ENCODE measurements around the gene TRIM7.
A peak's percentile ranks its signal among the peaks of the same experiment; 100 is the strongest.

TRIM7 gene

DNA sequence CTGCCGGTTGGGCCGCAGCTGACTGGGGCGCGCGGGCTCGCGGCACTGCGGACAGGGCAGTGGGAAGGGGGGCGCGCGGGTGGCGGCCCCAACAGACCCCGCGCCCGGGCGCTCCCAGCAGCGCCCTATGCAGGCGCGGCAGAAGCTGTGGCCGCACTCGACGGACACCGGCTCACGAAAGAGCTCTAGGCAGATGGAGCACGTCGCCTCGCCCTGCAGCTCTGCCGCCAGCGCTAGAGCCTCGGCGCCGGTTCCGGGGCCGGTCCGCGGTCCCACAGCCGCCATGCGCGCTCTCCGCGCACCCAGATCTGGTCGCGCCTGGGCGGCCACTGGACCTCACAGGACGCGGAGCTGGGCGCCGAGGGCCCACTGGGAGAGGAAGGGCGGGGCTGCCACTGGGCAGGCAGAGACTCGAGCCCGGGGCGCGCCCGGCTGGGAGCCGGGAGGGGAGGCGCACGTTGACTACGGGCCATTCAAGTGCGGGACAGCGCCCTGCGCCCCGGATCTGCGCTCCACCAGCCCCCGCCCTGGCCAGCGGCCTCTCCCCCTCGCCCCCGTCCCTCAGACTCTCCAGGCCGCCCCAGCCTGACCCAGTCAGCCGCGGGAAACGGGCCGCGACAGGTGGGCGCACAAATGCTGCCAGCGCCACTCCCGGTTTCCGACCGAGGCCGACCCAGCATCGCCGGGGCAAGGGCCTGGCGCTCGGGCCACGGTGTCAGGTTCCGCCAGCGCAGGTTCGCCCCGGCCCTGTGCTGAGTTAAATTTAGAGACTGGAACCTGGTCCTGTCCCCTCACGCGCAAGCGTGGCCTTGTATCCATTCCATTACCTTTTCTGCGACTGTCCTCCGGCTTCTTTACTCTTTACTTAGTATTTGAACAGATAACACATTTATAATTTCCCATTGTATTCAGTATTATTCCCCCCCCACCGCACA, at the start of gene TRIM7:
TRIM7 (minus strand) TSS at position 371 of the 935 bp plus-strand sequence; CDS start at position 285, 86 bp downstream.
- peak within 1 kb of the TSS; percentile 45 for H3K4me3 ChIP-seq (replicated peaks; ENCODE audit: low read depth, low read length)
- TF ChIP-seq, protein P1, sequence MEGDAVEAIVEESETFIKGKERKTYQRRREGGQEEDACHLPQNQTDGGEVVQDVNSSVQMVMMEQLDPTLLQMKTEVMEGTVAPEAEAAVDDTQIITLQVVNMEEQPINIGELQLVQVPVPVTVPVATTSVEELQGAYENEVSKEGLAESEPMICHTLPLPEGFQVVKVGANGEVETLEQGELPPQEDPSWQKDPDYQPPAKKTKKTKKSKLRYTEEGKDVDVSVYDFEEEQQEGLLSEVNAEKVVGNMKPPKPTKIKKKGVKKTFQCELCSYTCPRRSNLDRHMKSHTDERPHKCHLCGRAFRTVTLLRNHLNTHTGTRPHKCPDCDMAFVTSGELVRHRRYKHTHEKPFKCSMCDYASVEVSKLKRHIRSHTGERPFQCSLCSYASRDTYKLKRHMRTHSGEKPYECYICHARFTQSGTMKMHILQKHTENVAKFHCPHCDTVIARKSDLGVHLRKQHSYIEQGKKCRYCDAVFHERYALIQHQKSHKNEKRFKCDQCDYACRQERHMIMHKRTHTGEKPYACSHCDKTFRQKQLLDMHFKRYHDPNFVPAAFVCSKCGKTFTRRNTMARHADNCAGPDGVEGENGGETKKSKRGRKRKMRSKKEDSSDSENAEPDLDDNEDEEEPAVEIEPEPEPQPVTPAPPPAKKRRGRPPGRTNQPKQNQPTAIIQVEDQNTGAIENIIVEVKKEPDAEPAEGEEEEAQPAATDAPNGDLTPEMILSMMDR (IDR thresholded peaks at IDR 0.05; ENCODE audit: low read depth, low read length, missing control alignments): no peak
- no peak for DNase-seq (ENCODE audit: extremely low read depth, low read depth)

DNA sequence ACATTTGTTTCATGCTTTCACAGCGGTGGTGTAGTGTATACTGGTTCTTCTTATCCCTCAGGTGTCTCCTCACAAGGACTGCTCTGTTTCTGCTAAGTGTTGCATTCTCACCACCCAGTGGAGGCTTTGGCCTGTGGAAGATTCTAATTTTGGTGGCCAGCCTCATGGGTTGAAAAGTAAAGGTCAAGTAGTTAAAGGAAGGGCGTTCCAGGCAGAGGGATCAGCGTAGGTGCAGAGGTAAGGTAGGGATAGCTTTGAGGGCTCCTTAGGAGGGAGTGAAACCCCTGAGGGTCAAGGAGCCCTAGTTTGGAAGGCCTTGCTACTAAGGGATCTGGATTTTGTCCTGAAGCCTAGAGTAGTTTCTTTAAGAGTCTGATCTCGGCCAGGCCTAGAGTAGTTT, 43.3 kb upstream of the TRIM7 start:
- H3K4me3 ChIP-seq (replicated peaks; ENCODE audit: low read depth, low read length): peak overlapping the region; percentile 98
- no peak for DNase-seq (ENCODE audit: extremely low read depth, low read depth)
- TF ChIP-seq, protein P1 (IDR thresholded peaks at IDR 0.05; ENCODE audit: low read depth, low read length, missing control alignments): no peak

DNA sequence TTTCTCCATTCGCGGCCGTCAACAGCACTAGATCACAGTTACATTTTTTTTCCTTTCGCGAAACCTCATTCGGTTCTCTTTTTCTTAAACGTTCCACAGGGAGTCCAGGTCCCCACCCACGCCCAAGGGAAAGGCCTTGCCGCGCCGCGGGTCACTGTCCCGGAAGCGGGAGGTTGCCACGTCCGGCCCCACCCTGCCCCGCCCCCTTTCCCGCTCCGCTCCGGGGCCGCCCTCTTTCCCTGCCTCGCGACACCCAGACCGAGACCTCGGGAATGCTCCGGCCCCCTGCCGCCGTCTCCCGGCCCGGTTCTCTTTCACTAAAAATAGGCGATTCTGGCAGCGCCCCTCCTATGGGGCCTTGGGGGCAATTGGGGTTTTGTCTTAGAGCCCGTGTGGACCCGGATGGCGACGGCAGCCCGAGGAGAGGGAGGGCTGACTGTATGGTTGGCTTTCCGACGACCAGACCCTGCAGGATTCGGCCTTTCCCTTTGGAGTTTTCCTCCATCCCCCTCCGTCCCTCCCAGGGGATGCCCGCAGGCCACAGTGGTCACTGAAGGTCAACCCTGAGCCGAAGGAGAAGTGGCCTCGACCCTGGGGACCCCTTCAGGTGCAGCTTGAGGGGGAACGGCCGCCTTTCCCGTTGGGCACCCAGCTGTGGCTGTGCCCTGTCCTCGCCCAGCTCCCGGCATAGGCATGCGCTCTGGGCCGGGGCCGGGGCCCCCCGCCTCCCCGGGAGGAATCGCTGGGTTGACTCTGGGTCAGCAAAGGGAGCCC, 41.5 kb upstream of the TRIM7 start:
- H3K4me3 ChIP-seq (replicated peaks; ENCODE audit: low read depth, low read length): peak overlapping the region; percentile 98
- DNase-seq (ENCODE audit: extremely low read depth, low read depth): no peak
- TF ChIP-seq, protein P1 (IDR thresholded peaks at IDR 0.05; ENCODE audit: low read depth, low read length, missing control alignments): no peak

DNA sequence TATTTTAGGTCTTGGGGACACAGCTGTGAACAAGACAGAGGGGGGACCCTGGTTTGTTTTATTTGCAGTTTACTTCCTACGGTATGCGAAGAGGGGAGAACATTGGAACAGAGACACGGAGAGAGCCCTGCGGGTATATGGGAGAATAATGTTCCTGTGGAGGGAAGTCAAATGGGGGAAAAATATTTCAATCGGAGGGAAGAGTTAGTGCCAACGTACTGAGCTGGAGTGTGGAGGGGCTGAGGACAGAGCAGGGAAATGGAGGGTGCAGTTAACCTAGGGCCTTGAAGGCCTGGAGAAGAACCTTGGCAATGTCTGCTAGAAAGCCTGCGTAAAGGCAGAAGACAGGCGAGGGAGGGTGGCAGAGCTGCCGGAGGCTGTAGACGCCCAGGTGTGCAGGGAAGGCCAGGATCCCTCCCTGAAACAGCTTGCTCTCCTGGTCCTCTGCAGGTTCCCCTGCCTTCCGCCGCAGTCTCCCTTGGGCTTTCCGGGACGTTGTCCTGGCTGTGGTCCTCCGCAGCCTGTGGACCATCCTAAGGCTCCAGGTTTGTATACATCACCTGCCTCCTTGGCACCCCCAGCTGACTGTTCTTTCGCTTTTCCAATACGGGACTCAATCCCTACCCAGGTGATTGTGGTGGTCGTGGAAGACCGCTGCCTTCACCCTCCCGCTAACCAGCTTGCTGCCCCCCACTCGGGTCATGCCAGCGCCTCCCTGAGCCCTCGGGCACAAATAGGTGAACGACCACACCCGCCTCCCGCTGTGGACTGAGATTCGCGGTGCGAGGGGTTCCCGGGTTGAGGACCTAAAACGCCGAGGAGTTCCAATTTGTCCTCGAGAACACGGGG, 40.7 kb upstream of the TRIM7 start:
- H3K4me3 ChIP-seq (replicated peaks; ENCODE audit: low read depth, low read length): peak overlapping the region; percentile 98
- TF ChIP-seq, protein P1 (IDR thresholded peaks at IDR 0.05; ENCODE audit: low read depth, low read length, missing control alignments): no peak
- DNase-seq (ENCODE audit: extremely low read depth, low read depth): no peak

DNA sequence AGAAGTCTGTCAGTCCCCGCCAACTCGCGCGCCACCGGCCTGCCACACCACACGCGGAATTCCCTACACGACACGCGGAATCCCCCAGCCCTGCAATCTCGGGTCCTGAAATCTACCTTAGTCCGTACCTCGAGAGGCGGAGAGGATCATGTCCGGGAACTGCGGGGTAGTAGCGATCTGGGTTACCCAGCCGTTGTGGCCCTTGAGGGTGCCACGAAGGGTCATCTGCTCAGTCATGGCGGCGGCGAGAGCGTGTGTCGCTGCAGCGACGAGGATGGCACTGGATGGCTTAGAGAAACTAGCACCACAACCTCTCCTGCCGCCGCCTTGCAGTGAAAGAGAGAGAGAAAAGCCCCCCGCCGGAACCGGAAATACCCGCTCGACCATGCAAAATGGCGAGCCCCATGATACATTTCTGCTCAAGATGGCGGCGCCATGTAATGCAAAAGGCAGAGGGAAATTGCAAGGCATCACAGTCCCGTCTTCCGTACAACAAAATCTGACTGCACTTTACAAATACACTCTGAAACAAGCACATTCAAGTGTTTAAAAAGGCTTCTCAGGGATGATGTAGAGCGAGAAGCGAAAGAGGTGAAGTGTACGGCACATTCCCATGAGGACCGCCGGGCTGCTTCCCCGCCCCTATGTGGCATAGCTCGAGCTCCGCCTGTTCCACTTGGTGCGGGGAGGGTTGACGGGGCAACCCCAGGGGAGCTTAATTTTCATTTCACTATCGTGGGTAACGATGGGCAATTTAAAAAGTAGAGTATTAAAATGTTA, 38.8 kb upstream of the TRIM7 start, which contains the start of gene RACK1:
RACK1 (minus strand) TSS at position 343 of the 780 bp plus-strand sequence; CDS start at position 237, 106 bp downstream.
- H3K4me3 ChIP-seq (replicated peaks; ENCODE audit: low read depth, low read length): peak within 1 kb of the TSS; percentile 75
- TF ChIP-seq, protein P1 (IDR thresholded peaks at IDR 0.05; ENCODE audit: low read depth, low read length, missing control alignments): no peak
- no peak for DNase-seq (ENCODE audit: extremely low read depth, low read depth)
